Urothelium cell line (cell line): ENCODE measurements around the gene OR51G1.
A peak's percentile ranks its signal among the peaks of the same experiment; 100 is the strongest.
"Not testable (repeated sequence)": the region's sequence is repeated elsewhere in the genome, so short reads cannot be mapped to it uniquely, and the experiment has no call there.

ENCODE experiments used
- DNase-seq: peaks from one replicate; pipeline ENCODE4 v3.0.0; 2011; ENCODE audit warnings: low spot score, mixed read lengths
- FAIRE-seq: peaks from 2 replicates; lab custom pipeline; 2011; peaks lifted over from hg19 to GRCh38; lab: Jason Lieb, UNC

Gene OR51G1

DNA sequence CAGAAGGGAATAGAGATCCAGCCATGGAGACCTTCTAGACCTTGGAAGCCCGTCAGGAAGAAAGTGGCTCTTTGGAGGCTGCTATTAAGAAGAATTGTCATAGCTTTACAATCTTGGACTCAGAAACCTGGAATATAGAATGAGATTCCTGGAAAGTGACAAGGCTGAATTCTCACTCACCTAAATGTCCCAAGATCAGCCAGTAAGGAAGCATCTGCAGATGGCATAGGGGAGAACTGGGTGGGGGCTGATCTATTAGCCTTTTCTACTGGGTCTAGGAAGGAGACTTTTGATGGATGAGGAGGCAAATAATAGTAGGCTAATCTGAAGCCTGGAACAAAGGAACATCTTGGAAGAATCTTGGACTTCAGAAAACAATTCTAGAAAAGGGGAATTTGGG is at the start of gene OR51G1:
TSS of gene OR51G1 (minus strand) at position 101 of the 400 bp plus-strand sequence. CDS start at position 101, 0 bp downstream.
- no peak for DNase-seq
- FAIRE-seq = no peak

DNA sequence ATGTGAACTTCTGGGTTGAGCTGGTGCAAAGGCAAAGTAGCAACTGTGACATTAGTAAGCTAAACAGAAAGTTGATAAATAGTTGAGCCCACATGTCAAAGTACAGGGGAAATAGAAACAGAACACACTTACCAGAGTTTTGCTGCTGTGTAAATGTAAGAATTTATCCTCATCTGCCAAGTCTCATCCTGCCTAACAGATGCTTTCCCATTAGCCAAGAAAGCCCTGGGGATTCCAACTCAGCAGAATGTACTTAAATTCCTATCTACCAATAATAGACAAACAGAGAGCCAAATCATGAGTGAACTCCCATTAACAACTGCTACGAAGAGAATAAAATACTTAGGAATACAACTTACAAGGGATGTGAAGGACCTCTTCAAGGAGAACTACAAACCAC is 38.7 kb upstream of the OR51G1 start:
- DNase-seq (no peak), FAIRE-seq (no peak)

GRCh38 chr11:4960877-4961276 is 36.7 kb upstream of the OR51G1 start:
- no peak for DNase-seq
- FAIRE-seq = no peak

DNA sequence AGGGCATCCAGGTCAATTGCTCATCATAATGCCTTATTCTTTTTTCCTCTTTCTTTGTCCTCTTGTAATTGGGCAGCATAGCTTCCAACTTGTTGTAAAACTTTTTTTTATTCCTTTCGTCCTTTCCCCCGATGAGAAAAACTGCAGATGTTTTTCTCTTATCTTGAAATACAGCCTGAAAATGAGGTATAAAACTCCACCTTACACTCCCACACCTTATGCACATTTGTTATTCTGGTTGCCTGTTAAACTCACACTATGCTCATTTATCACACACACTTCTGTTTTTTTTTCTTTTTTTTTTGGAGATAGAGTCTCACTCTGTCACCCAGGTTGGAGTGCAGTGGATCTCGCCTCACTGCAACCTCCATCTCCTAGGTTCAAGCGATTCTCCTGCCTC is 33.3 kb upstream of the OR51G1 start:
- DNase-seq = no peak
- FAIRE-seq = no peak

GRCh38 chr11:4955613-4956012 is 31.5 kb upstream of the OR51G1 start, which contains the start of gene OR51A2:
OR51A2 (minus strand) TSS chr11:4955713; CDS start chr11:4955713, 0 bp downstream.
- not testable (repeated sequence) for DNase-seq, FAIRE-seq

- DNase-seq (no peak), FAIRE-seq (no peak)
Measured at GRCh38 chr11:4947505-4947904, 23.4 kb upstream of the OR51G1 start, which contains the start of gene OR51A4. OR51A4 (minus strand) TSS chr11:4947605; CDS start chr11:4947100, 505 bp downstream.

GRCh38 chr11:4936745-4937144 is 12.6 kb upstream of the OR51G1 start:
- FAIRE-seq (no peak), DNase-seq (no peak)

- no peak for FAIRE-seq
- DNase-seq = no peak
Measured at GRCh38 chr11:4932751-4933150, 8.6 kb upstream of the OR51G1 start.

GRCh38 chr11:4926608-4927007 is 2.5 kb upstream of the OR51G1 start:
- FAIRE-seq = no peak
- no peak for DNase-seq

- no peak for DNase-seq
- FAIRE-seq = no peak
Measured at GRCh38 chr11:4922304-4922703, 1.8 kb downstream of the OR51G1 start.

- DNase-seq (no peak), FAIRE-seq (no peak)
Measured at GRCh38 chr11:4921796-4922195, 2.3 kb downstream of the OR51G1 start.

- no peak for DNase-seq
- no peak for FAIRE-seq
Measured at GRCh38 chr11:4919250-4919649, 4.9 kb downstream of the OR51G1 start, which contains the start of gene OR51G2. OR51G2 (minus strand) TSS chr11:4919350; CDS start chr11:4915663, 3,687 bp downstream.

GRCh38 chr11:4916581-4916980 is 7.6 kb downstream of the OR51G1 start:
- FAIRE-seq (no peak), DNase-seq (no peak)

GRCh38 chr11:4903484-4903883 is 20.7 kb downstream of the OR51G1 start, which contains the start of gene OR51A7:
OR51A7 (plus strand) TSS chr11:4903783; CDS start chr11:4907370, 3,587 bp downstream.
- DNase-seq = no peak
- no peak for FAIRE-seq

GRCh38 chr11:4891996-4892640 is 32.0 kb downstream of the OR51G1 start:
- FAIRE-seq = no peak
- DNase-seq = peak; percentile 58

- FAIRE-seq (no peak), DNase-seq (no peak)
Measured at GRCh38 chr11:4890279-4890678, 33.9 kb downstream of the OR51G1 start.

GRCh38 chr11:4887591-4887990 is 36.5 kb downstream of the OR51G1 start:
- FAIRE-seq (no peak), DNase-seq (no peak)

DNA sequence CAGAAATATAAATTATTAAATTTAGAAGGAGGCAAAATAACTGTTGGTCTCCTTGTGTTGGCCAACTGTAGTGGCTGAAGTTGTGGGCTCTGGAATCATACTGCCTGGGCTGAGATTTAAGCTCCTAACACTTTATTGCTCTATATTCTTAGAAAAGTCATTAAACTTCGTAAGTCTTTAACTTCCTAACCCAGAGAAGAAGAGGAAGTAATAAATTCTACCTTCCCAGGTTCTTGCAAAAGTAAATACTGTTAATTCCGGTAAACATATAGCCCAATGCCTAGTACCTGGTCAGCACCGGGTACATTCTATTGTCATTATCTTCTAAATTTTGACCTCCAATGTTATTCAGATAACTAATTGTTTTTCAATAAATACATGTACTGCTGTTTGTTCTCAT is 38.0 kb downstream of the OR51G1 start:
- DNase-seq (no peak), FAIRE-seq (no peak)

DNA sequence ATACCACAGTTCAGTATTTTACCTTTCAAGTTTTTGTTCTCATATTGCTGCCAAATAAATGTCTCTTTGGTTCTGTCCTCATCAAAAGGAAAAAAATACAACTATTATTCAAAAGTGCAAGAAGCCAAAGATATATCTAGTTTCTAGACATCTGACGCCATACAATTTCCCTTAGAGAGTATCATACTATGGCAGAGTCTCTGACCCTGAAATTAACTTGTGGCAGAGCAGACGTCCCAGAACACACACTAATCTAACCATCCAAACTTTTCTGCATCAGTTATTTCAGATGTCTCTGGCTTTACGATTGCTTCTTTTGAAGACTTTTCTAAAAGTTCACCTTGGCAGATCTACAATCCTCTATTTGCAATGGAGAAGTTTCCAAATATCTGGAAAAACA is 39.8 kb downstream of the OR51G1 start:
- DNase-seq (no peak), FAIRE-seq (no peak)

GRCh38 chr11:4882543-4882942 is 41.6 kb downstream of the OR51G1 start:
- no peak for FAIRE-seq
- DNase-seq = no peak

DNA sequence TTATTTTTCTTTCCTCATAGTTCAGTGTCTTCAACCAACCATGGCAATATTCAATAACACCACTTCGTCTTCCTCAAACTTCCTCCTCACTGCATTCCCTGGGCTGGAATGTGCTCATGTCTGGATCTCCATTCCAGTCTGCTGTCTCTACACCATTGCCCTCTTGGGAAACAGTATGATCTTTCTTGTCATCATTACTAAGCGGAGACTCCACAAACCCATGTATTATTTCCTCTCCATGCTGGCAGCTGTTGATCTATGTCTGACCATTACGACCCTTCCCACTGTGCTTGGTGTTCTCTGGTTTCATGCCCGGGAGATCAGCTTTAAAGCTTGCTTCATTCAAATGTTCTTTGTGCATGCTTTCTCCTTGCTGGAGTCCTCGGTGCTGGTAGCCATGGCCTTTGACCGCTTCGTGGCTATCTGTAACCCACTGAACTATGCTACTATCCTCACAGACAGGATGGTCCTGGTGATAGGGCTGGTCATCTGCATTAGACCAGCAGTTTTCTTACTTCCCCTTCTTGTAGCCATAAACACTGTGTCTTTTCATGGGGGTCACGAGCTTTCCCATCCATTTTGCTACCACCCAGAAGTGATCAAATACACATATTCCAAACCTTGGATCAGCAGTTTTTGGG is 42.2 kb downstream of the OR51G1 start, which contains the start of gene OR51T1:
TSS of gene OR51T1 (plus strand) at position 41 of the 641 bp plus-strand sequence. CDS start at position 41, 0 bp downstream.
- no peak for DNase-seq
- no peak for FAIRE-seq

DNA sequence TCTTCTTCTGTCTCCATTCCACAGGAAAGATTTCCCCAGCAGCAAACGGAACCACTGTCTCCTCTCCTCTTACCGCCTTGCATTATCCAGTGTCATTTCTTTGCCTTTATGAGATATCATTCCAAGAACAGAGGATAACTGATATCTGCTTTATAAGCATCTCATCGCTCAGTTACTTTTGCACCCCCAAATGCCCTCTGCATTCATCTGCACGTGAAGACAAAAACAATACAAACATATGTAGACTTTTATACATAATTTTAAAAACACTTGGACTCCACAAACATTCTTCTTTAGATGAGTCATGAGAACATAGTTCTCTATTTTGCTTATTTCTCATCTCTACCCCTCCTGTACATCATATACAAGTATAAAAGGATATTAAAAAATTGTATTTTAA is 43.0 kb downstream of the OR51G1 start:
- no peak for FAIRE-seq
- DNase-seq = no peak
